Subcutaneous adipose tissue (tissue), 4 donors: ENCODE data around the gene SCFD1. TPM values are rescaled to one million over a fixed set of nuclear protein-coding genes. Genes with fewer than 3 reads are reported as not detected.

Experiments used
- CTCF ChIP-seq: fragments of 450-650 bp; IDR thresholded peaks from one replicate; pipeline ENCODE4 v1.5.1; 2016; ENCODE audit warnings: low read depth, mild to moderate bottlenecking, control low read depth, antibody characterized with exemption, moderate library complexity
- total RNA-seq, 4 donors: library from RNA; depleted of rRNA; stranded (reverse); fragments of >200 nt; gene quantifications; one replicate each; pipeline ENCODE4 v1.1.0, GENCODE V29; 2016

SCFD1 gene
- total RNA-seq, 4 donors from 2014 or later: 54.1 to 122 (median 77.3) TPM

- no peak for TF ChIP-seq CTCF
Observed at GRCh38 chr14:30582376-30582775, 39.7 kb upstream of the SCFD1 start.

GRCh38 chr14:30584058-30584630 lies 38.0 kb upstream of the SCFD1 start:
- TF ChIP-seq CTCF: no peak

GRCh38 chr14:30585204-30585603 lies 36.9 kb upstream of the SCFD1 start:
- TF ChIP-seq CTCF: no peak

- TF ChIP-seq CTCF: no peak
Observed at GRCh38 chr14:30587141-30587540, 35.0 kb upstream of the SCFD1 start.

GRCh38 chr14:30588873-30589272 lies 33.2 kb upstream of the SCFD1 start:
- TF ChIP-seq CTCF: no peak

- TF ChIP-seq CTCF: no peak
Observed at GRCh38 chr14:30596935-30597334, 25.2 kb upstream of the SCFD1 start.

- TF ChIP-seq CTCF: no peak
Observed at GRCh38 chr14:30597504-30597903, 24.6 kb upstream of the SCFD1 start.
